ENCODE measurements around the gene WDR43.

Gene WDR43

DNA sequence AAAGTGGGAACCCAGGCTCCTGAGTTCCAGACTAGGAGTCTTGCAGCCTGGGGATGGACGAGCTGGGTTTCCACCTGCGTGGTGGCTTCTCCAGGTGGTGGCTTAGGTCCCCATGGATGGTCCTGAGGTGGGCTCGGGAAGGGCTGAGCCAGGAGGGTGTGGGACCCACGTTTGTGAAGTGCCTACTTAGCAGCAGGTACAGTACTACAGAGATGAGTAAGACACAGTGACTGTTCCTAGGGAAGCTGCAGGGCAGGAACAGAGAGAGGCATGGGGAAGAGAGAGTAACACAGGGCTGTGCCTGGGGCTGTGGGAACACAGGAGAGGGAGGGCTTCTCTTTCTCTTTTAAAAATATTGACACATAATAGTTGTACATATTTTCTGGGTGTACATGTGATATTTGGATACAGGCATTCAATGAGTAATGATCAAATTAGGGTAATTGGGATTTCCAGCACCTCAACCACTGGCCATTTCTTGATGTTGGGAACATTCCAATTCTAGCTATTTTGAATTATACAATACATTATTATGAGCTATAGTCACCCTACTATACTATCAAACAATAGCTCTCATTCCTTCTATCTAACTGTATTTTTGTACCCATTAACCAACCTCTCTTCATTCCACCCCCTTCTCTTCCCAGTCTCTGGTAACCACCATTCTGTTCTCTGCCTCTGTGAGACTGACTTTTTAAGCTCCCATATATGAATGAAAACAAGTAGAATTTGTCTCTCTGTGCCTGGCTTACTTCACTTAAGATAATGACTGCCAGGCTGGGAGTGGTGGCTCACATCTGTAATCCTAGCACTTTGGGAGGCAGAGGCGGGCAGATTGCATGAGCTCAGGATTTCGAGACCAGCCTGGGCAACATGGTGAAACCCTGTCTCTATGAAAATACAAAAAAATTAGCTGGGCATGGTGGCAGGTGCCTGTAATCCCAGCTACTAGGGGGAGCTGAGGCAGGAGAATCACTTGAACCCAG, 101.6 kb downstream of the WDR43 start:
- no peak for DNase-seq

DNA sequence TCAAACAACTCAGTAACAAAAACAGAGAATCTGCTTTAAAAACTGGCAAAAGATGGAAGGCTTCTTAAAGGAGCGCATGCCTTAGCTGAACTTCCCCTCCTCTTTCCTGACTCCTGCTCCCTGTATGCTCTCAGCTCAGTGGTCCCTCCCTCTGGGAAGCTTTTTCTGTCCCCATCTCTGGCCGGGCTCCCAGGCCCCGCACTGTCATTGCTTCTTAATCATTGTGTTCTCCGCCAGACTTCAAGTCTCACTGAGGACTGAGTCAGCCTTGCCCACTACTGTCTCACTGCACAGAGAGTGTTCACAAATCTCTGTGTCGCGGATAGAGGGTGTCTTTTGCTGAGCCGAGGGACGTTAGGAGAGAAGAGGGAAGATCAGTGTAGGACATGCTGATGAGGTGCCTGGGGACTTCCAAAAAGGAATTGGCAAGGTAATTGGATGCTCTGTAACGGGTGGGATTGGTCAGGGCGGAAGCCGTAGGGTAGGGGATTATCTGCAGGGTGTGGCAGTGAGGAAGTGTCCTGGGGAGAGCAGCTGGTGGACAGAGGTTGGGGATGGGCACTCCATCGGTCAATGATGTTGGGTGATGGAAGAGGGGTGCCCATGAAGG, 102.9 kb downstream of the WDR43 start:
- no peak for DNase-seq
